Measurements from ENCODE around the gene CFTR. TPM values are rescaled to one million over a fixed set of nuclear protein-coding genes. Genes with fewer than 3 reads are reported as not detected.
A peak's percentile ranks its signal among the peaks of the same experiment; 100 is the strongest.

CFTR gene
- total RNA-seq, 1 experiment from 2014 or later: 130 TPM

- no peak overlapping the region for H3K27ac Mint-ChIP-seq (ENCODE audit: unreplicated experiment)
- no peak for TF ChIP-seq CTCF (IDR thresholded peaks at IDR 0.05; ENCODE audit: insufficient read depth in 1 of 2, low read depth in 1 of 2, low read length in 1 of 2, severe bottlenecking in 1 of 2, unreplicated experiment in 1 of 2)
- H3K4me3 Mint-ChIP-seq (ENCODE audit: unreplicated experiment): no peak overlapping the region
- H3K4me1 Mint-ChIP-seq (ENCODE audit: low read depth, unreplicated experiment): peaks cover 24% of the 10 kb centered on the region
- no TSS peak for BruUV-seq (replicated peaks)
- H3K4me1 ChIP-seq: peaks cover 38% of the 10 kb centered on the region
- no peak overlapping the region for H3K4me3 ChIP-seq (ENCODE audit: low read depth, low read length)
- CTCF ChIA-PET: no interaction called here
- intact Hi-C loops (cut with micrococcal nuclease; ENCODE audit: unreplicated experiment): no loop called here
- no peak for DNase-seq
- POLR2A ChIA-PET: no interaction called here
- no peaks in the 10 kb centered on the region for H3K27me3 ChIP-seq (replicated peaks; ENCODE audit: control insufficient read depth, insufficient read depth, low read length)
- peaks cover 71% of the 10 kb centered on the region for H3K36me3 Mint-ChIP-seq (ENCODE audit: insufficient read depth, unreplicated experiment)
- H3K27me3 Mint-ChIP-seq (ENCODE audit: insufficient read depth, unreplicated experiment): no peaks in the 10 kb centered on the region
- peaks cover 1% of the 10 kb centered on the region; the same call in 1 of the 2 replicates for H3K36me3 ChIP-seq (ENCODE audit: control insufficient read depth, insufficient read depth, low read length)
- no peaks in the 10 kb centered on the region for H3K9me3 Mint-ChIP-seq (ENCODE audit: unreplicated experiment)
- H3K9me3 ChIP-seq: no peaks in the 10 kb centered on the region
These were observed 130.6 kb downstream of the CFTR start for GRCh38 chr7:117610396-117610795.

GRCh38 chr7:117612637-117613036 lies 132.8 kb downstream of the CFTR start:
- Histone ChIP-seq H3K4me1 (peaks cover 21% of the 10 kb centered on the region), H3K9me3 (no peaks in the 10 kb centered on the region), H3K36me3 (ENCODE audit: control insufficient read depth, insufficient read depth, low read length) (no peaks in the 10 kb centered on the region; the same call in 1 of the 2 replicates), H3K4me3 (ENCODE audit: low read depth, low read length) (no peak overlapping the region), H3K27me3 (replicated peaks; ENCODE audit: control insufficient read depth, insufficient read depth, low read length) (no peaks in the 10 kb centered on the region)
- H3K4me1 Mint-ChIP-seq (ENCODE audit: low read depth, unreplicated experiment): peaks cover 10% of the 10 kb centered on the region
- H3K27me3 Mint-ChIP-seq (ENCODE audit: insufficient read depth, unreplicated experiment): no peaks in the 10 kb centered on the region
- H3K4me3 Mint-ChIP-seq (ENCODE audit: unreplicated experiment): no peak overlapping the region
- DNase-seq: peak in 1 of 2 experiments; percentile 63
- BruUV-seq (replicated peaks): no TSS peak
- POLR2A ChIA-PET: interaction anchor here (0.6 kb wide), 1 partner anchor 40 kb away, joined by 4 read pairs; no protein-coding TSS in a partner anchor
- intact Hi-C loops (cut with micrococcal nuclease; ENCODE audit: unreplicated experiment): no loop called here
- TF ChIP-seq CTCF (IDR thresholded peaks at IDR 0.05; ENCODE audit: insufficient read depth in 1 of 2, low read depth in 1 of 2, low read length in 1 of 2, severe bottlenecking in 1 of 2, unreplicated experiment in 1 of 2): no peak
- H3K27ac Mint-ChIP-seq (ENCODE audit: unreplicated experiment): peak overlapping the region; percentile 56
- peaks cover 4% of the 10 kb centered on the region for H3K9me3 Mint-ChIP-seq (ENCODE audit: unreplicated experiment)
- CTCF ChIA-PET: no interaction called here
- H3K36me3 Mint-ChIP-seq (ENCODE audit: insufficient read depth, unreplicated experiment): peaks cover 72% of the 10 kb centered on the region

- Histone ChIP-seq H3K36me3 (ENCODE audit: control insufficient read depth, insufficient read depth, low read length) (no peaks in the 10 kb centered on the region; the same call in 1 of the 2 replicates), H3K9me3 (no peaks in the 10 kb centered on the region), H3K4me3 (ENCODE audit: low read depth, low read length) (no peak overlapping the region), H3K27me3 (replicated peaks; ENCODE audit: control insufficient read depth, insufficient read depth, low read length) (no peaks in the 10 kb centered on the region), H3K4me1 (peaks cover 32% of the 10 kb centered on the region)
- H3K4me3 Mint-ChIP-seq (ENCODE audit: unreplicated experiment): no peak overlapping the region
- H3K27ac Mint-ChIP-seq (ENCODE audit: unreplicated experiment): no peak overlapping the region
- peaks cover 89% of the 10 kb centered on the region for H3K36me3 Mint-ChIP-seq (ENCODE audit: insufficient read depth, unreplicated experiment)
- no peaks in the 10 kb centered on the region for H3K27me3 Mint-ChIP-seq (ENCODE audit: insufficient read depth, unreplicated experiment)
- intact Hi-C loops (cut with micrococcal nuclease; ENCODE audit: unreplicated experiment): loop anchor here (5.0 kb wide), 1 partner anchor 101 kb away; no protein-coding TSS in a partner anchor
- H3K4me1 Mint-ChIP-seq (ENCODE audit: low read depth, unreplicated experiment): peaks cover 33% of the 10 kb centered on the region
- H3K9me3 Mint-ChIP-seq (ENCODE audit: unreplicated experiment): peaks cover 12% of the 10 kb centered on the region
- TF ChIP-seq CTCF (IDR thresholded peaks at IDR 0.05; ENCODE audit: insufficient read depth in 1 of 2, low read depth in 1 of 2, low read length in 1 of 2, severe bottlenecking in 1 of 2, unreplicated experiment in 1 of 2): no peak
- DNase-seq: no peak
- BruUV-seq (replicated peaks): no TSS peak
- ChIA-PET POLR2A (no interaction called here), CTCF (no interaction called here)
These were observed 136.9 kb downstream of the CFTR start for GRCh38 chr7:117616694-117617093.
